ENCODE measurements around the gene AQP12B.

DNA sequence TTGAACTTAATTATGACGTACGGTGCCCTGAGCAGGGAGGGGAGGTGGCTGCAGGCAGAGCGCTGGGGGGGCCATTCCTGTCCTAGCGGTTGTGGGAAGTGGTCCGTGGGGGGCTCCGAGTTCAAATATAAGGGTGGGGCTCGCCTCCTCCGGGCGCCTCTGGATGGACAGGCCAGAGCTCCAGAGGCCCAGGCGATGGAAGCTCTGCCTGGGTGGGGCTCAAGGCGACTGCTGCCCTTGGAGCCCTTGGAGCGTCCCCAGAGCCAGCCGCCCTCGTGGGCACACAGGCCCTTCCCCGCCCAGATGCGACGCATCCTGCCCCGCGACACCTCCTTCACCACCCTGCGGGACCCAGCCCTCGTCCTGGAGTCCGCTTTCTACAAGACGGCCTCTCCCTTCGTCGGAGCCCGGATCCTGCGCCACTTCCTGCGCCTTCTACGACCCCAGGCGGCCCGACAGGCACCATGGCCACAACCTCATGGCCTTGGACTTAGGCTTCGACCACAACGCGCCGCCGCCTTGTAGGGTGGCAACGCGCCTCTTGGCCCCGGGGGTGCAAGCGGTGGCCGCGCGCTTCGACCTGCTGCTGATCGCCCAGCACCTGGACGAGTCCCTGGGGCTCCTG, 10.5 kb downstream of the AQP12B start:
- TF ChIP-seq RAD21 (IDR thresholded peaks at IDR 0.05) (no peak), CTCF (IDR thresholded peaks at IDR 0.05; ENCODE audit: low read depth, low read length, missing input control) (no peak), JUND (IDR thresholded peaks at IDR 0.05) (no peak), YY1 (IDR thresholded peaks at IDR 0.05) (no peak), MAX (IDR thresholded peaks at IDR 0.05) (no peak), REST (IDR thresholded peaks at IDR 0.05) (no peak), SP1 (IDR thresholded peaks at IDR 0.05) (no peak), RXRA (IDR thresholded peaks at IDR 0.05) (no peak), FOXA2 (IDR thresholded peaks at IDR 0.05) (no peak), GABPA (IDR thresholded peaks at IDR 0.05 in 1 of 2, conservative IDR thresholded peaks at IDR 0.05 in 1 of 2) (no peak), TAF1 (conservative IDR thresholded peaks at IDR 0.05) (no peak), HNF4A (conservative IDR thresholded peaks at IDR 0.05) (no peak)
- TF ChIP-seq, protein P1, sequence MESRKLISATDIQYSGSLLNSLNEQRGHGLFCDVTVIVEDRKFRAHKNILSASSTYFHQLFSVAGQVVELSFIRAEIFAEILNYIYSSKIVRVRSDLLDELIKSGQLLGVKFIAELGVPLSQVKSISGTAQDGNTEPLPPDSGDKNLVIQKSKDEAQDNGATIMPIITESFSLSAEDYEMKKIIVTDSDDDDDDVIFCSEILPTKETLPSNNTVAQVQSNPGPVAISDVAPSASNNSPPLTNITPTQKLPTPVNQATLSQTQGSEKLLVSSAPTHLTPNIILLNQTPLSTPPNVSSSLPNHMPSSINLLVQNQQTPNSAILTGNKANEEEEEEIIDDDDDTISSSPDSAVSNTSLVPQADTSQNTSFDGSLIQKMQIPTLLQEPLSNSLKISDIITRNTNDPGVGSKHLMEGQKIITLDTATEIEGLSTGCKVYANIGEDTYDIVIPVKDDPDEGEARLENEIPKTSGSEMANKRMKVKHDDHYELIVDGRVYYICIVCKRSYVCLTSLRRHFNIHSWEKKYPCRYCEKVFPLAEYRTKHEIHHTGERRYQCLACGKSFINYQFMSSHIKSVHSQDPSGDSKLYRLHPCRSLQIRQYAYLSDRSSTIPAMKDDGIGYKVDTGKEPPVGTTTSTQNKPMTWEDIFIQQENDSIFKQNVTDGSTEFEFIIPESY (IDR thresholded peaks at IDR 0.05): no peak

Measured in liver (tissue), 3 donors.